ENCODE results near the gene ARHGAP24. TPM values are rescaled to one million over a fixed set of nuclear protein-coding genes. Genes with fewer than 3 reads are reported as not detected.

Gene ARHGAP24
- total and polyA plus RNA-seq, 2 donors (not counting 3 experiments of a cell fraction or from before 2014, with no cell fraction given) = 52.1 to 79.4 TPM

GRCh38 chr4:86050496-86050895, 575.5 kb downstream of the ARHGAP24 start:
- ChIA-PET POLR2A (no interaction called here), CTCF (interaction anchor here (0.6 kb wide), 1 partner anchor 9 kb away, joined by 3 read pairs; no protein-coding TSS in a partner anchor)
- no peaks in the 10 kb centered on the region for H3K9me1 ChIP-seq (replicated peaks; ENCODE audit: control insufficient read depth, extremely low read depth, insufficient read depth, low read length)
- H3K27ac ChIP-seq (ENCODE audit: insufficient read depth, low read depth, low read length) = no peak overlapping the region
- no peak for TF ChIP-seq POLR2A (IDR thresholded peaks at IDR 0.05; ENCODE audit: low read depth, low read length)
- TF ChIP-seq, protein P1, sequence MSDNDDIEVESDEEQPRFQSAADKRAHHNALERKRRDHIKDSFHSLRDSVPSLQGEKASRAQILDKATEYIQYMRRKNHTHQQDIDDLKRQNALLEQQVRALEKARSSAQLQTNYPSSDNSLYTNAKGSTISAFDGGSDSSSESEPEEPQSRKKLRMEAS (IDR thresholded peaks at IDR 0.05; ENCODE audit: insufficient read depth, insufficient read length) = no peak
- TF ChIP-seq JUN (IDR thresholded peaks at IDR 0.05; ENCODE audit: borderline replicate concordance, insufficient read depth, insufficient read length, low read depth) = no peak
- TF ChIP-seq EZH2 (IDR thresholded peaks at IDR 0.05; ENCODE audit: borderline replicate concordance, low read depth, low read length, severe bottlenecking) = no peak
- no peak for TF ChIP-seq MYC (IDR thresholded peaks at IDR 0.05; ENCODE audit: low read depth, low read length)
- no peak for TF ChIP-seq GATA2 (IDR thresholded peaks at IDR 0.05; ENCODE audit: insufficient read depth, insufficient read length, low read depth, low read length)
- TF ChIP-seq FOS (IDR thresholded peaks at IDR 0.05; ENCODE audit: borderline replicate concordance, insufficient read depth, low read length) = no peak
- dilution Hi-C loops (cut with MboI; ENCODE audit: extremely low pct_ligation_motif_present, low sequenced_read_pairs) (no loop called here), intact Hi-C loops (cut with micrococcal nuclease) (no loop called here)
- no peak overlapping the region for H3K4me3 ChIP-seq (replicated peaks in 1 of 3; ENCODE audit: insufficient read depth in 1 of 3, low read depth in 1 of 3, low read length in 3 of 3)
- no peak for DNase-seq (ENCODE audit: low read depth, low spot score)
- BruUV-seq (replicated peaks) = no TSS peak
- H3K27me3 ChIP-seq (ENCODE audit: control insufficient read depth in 2 of 2, insufficient read depth in 2 of 2, low read length in 2 of 2) = peaks cover 2 to 13% of the 10 kb centered on the region in 2 experiments
- peaks cover 1% of the 10 kb centered on the region for H3K4me1 ChIP-seq (ENCODE audit: control insufficient read depth, extremely low read depth, insufficient read depth, low read length)
- H3K4me2 ChIP-seq (ENCODE audit: insufficient read depth, low read length) = no peak overlapping the region
- H3K9me3 ChIP-seq (replicated peaks; ENCODE audit: control insufficient read depth, insufficient read depth, low read length) = no peaks in the 10 kb centered on the region
- H3K79me2 ChIP-seq (ENCODE audit: control insufficient read depth, insufficient read depth, low read length) = no peaks in the 10 kb centered on the region
- H2AFZ ChIP-seq (ENCODE audit: low read depth, low read length) = no peak overlapping the region
- no peak for FAIRE-seq
- H3K36me3 ChIP-seq (ENCODE audit: control insufficient read depth in 2 of 2, extremely low read depth in 1 of 2, insufficient read depth in 2 of 2, low read length in 2 of 2) = no peaks in the 10 kb centered on the region
- no peaks in the 10 kb centered on the region for H4K20me1 ChIP-seq (replicated peaks; ENCODE audit: control insufficient read depth, extremely low read depth, insufficient read depth, low read length)
- H3K9ac ChIP-seq (replicated peaks; ENCODE audit: extremely low read depth, insufficient read depth, low read length) = no peak overlapping the region

MicroRNAs within 50 kb of the gene (microRNA counts, 767-probe panel; counts per million panel counts)
- 723 counts per million, percentile 96 among the panel's probes with 10 or more counts for microRNA hsa-miR-4451

Small RNA genes within 50 kb of the gene (microRNA-seq; reads per million reads assigned to microRNA genes)
- gene MIR4451 (ENCODE audit: borderline number of aligned reads, borderline replicate concordance) = 1.9 reads per million

Small RNA genes within 50 kb of the gene (small RNA-seq; reads per million reads assigned to genes)
- gene MIR4451 (ENCODE audit: insufficient read depth, insufficient read length, low read depth, low replicate concordance) = not detected

Measured in endothelial cell of umbilical vein (primary cell).